ENCODE results near the gene PKD1. TPM values are rescaled to one million over a fixed set of nuclear protein-coding genes. Genes with fewer than 3 reads are reported as not detected.

The PKD1 gene
- total RNA-seq, 1 experiment from 2014 or later, result 102 TPM

- Mint-ChIP-seq H3K27ac (no peak overlapping the region), H3K4me3 (no peak overlapping the region), H3K27me3 (ENCODE audit: low read depth) (no peaks in the 10 kb centered on the region), H3K36me3 (peaks cover 8% of the 10 kb centered on the region; the same call in 1 of the 2 replicates), H3K9me3 (no peaks in the 10 kb centered on the region), H3K4me1 (no peaks in the 10 kb centered on the region)
- no peak for ATAC-seq
- ChIA-PET CTCF (interaction anchor here (1.1 to 5.8 kb wide), 3 partner anchors 37 to 77 kb away, joined by 3 to 73 read pairs (median 5); no protein-coding TSS in a partner anchor), POLR2A (no interaction called here)
- TF ChIP-seq ZNF532 (CRISPR knock-in tag; IDR thresholded peaks at IDR 0.05; ENCODE audit: borderline replicate concordance), result no peak
- TF ChIP-seq PRDM15 (CRISPR knock-in tag; IDR thresholded peaks at IDR 0.05), result no peak
- no peak for DNase-seq (ENCODE audit: low spot score)
Measured at GRCh38 chr16:2093793-2094192, 41.9 kb downstream of the PKD1 start.

- DNase-seq (ENCODE audit: low spot score), result no peak
- POLR2A ChIA-PET, result no interaction called here
- CTCF ChIA-PET, result interaction anchor here (1.0 to 5.8 kb wide), 4 partner anchors 36 to 102 kb away, joined by 3 to 73 read pairs (median 4); no protein-coding TSS in a partner anchor
- H3K9me3 Mint-ChIP-seq, result no peaks in the 10 kb centered on the region
- no peak for ATAC-seq
- TF ChIP-seq GRHL2 (CRISPR knock-in tag; IDR thresholded peaks at IDR 0.05; ENCODE audit: insufficient replicate concordance, severe bottlenecking) (no peak), ELF4 (CRISPR knock-in tag; IDR thresholded peaks at IDR 0.05; ENCODE audit: low read depth) (no peak), RELA (CRISPR knock-in tag; IDR thresholded peaks at IDR 0.05; ENCODE audit: borderline replicate concordance) (no peak), SP1 (CRISPR knock-in tag; conservative IDR thresholded peaks at IDR 0.05) (no peak), JAZF1 (CRISPR knock-in tag; IDR thresholded peaks at IDR 0.05) (no peak), CBFB (CRISPR knock-in tag; IDR thresholded peaks at IDR 0.05; ENCODE audit: low read depth) (no peak), AFF4 (CRISPR knock-in tag; IDR thresholded peaks at IDR 0.05; ENCODE audit: borderline replicate concordance) (no peak), AR (CRISPR knock-in tag; IDR thresholded peaks at IDR 0.05) (no peak)
- no peak overlapping the region for H3K27ac Mint-ChIP-seq
- H3K4me3 Mint-ChIP-seq, result no peak overlapping the region
- H3K27me3 Mint-ChIP-seq (ENCODE audit: low read depth), result no peaks in the 10 kb centered on the region
- no peaks in the 10 kb centered on the region for H3K4me1 Mint-ChIP-seq
- H3K36me3 Mint-ChIP-seq, result peaks cover 8% of the 10 kb centered on the region; the same call in 1 of the 2 replicates
Measured at GRCh38 chr16:2092866-2093265, 42.8 kb downstream of the PKD1 start.
